Measurements from ENCODE around the gene ASB3. TPM values are rescaled to one million over a fixed set of nuclear protein-coding genes. Genes with fewer than 3 reads are reported as not detected.

Gene ASB3
- total and polyA plus RNA-seq, 2 donors (not counting 3 experiments of a cell fraction or from before 2014, with no cell fraction given) = 20.3 to 20.5 TPM

- Histone ChIP-seq H2AFZ (ENCODE audit: low read depth, low read length) (no peak overlapping the region), H4K20me1 (replicated peaks; ENCODE audit: control insufficient read depth, extremely low read depth, insufficient read depth, low read length) (no peaks in the 10 kb centered on the region), H3K27me3 (ENCODE audit: control insufficient read depth in 2 of 2, insufficient read depth in 2 of 2, low read length in 2 of 2) (no peaks in the 10 kb centered on the region), H3K27ac (ENCODE audit: insufficient read depth, low read depth, low read length) (no peak overlapping the region), H3K4me3 (replicated peaks in 1 of 3; ENCODE audit: insufficient read depth in 1 of 3, low read depth in 1 of 3, low read length in 3 of 3) (no peak overlapping the region), H3K9ac (replicated peaks; ENCODE audit: extremely low read depth, insufficient read depth, low read length) (no peak overlapping the region), H3K9me3 (replicated peaks; ENCODE audit: control insufficient read depth, insufficient read depth, low read length) (no peaks in the 10 kb centered on the region), H3K36me3 (ENCODE audit: control insufficient read depth in 2 of 2, extremely low read depth in 1 of 2, insufficient read depth in 2 of 2, low read length in 2 of 2) (no peaks in the 10 kb centered on the region), H3K4me1 (ENCODE audit: control insufficient read depth, extremely low read depth, insufficient read depth, low read length) (no peaks in the 10 kb centered on the region), H3K9me1 (replicated peaks; ENCODE audit: control insufficient read depth, extremely low read depth, insufficient read depth, low read length) (no peaks in the 10 kb centered on the region), H3K79me2 (ENCODE audit: control insufficient read depth, insufficient read depth, low read length) (no peaks in the 10 kb centered on the region), H3K4me2 (ENCODE audit: insufficient read depth, low read length) (no peak overlapping the region)
- no peak for TF ChIP-seq POLR2A (IDR thresholded peaks at IDR 0.05; ENCODE audit: low read depth, low read length)
- no peak for TF ChIP-seq MAX (IDR thresholded peaks at IDR 0.05; ENCODE audit: insufficient read depth, insufficient read length)
- no peak for TF ChIP-seq POLR2AphosphoS5 (IDR thresholded peaks at IDR 0.05; ENCODE audit: insufficient read depth, low read depth, low read length)
- TF ChIP-seq CTCF (IDR thresholded peaks at IDR 0.05; ENCODE audit: extremely low read depth in 1 of 2, insufficient read depth in 1 of 2, low read depth in 1 of 2, low read length in 2 of 2) = no peak
- TF ChIP-seq FOS (IDR thresholded peaks at IDR 0.05; ENCODE audit: borderline replicate concordance, insufficient read depth, low read length) = no peak
- no peak for TF ChIP-seq JUN (IDR thresholded peaks at IDR 0.05; ENCODE audit: borderline replicate concordance, insufficient read depth, insufficient read length, low read depth)
- POLR2A ChIA-PET = no interaction called here
- intact Hi-C loops (cut with micrococcal nuclease) (no loop called here), dilution Hi-C loops (cut with MboI; ENCODE audit: extremely low pct_ligation_motif_present, low sequenced_read_pairs) (no loop called here)
- DNase-seq (ENCODE audit: low read depth, low spot score) = no peak
- CTCF ChIA-PET = interaction anchor here (1.0 kb wide), 1 partner anchor 15 kb away, joined by 4 read pairs; no protein-coding TSS in a partner anchor
- no TSS peak for BruUV-seq (replicated peaks)
- no peak for FAIRE-seq
Measured at GRCh38 chr2:53727921-53728320, 58.8 kb downstream of the ASB3 start.

- Histone ChIP-seq H3K27ac (ENCODE audit: insufficient read depth, low read depth, low read length) (no peak overlapping the region), H2AFZ (ENCODE audit: low read depth, low read length) (no peak overlapping the region), H3K4me1 (ENCODE audit: control insufficient read depth, extremely low read depth, insufficient read depth, low read length) (no peaks in the 10 kb centered on the region), H3K27me3 (ENCODE audit: control insufficient read depth in 2 of 2, insufficient read depth in 2 of 2, low read length in 2 of 2) (no peaks in the 10 kb centered on the region), H3K36me3 (ENCODE audit: control insufficient read depth in 2 of 2, extremely low read depth in 1 of 2, insufficient read depth in 2 of 2, low read length in 2 of 2) (no peaks in the 10 kb centered on the region), H4K20me1 (replicated peaks; ENCODE audit: control insufficient read depth, extremely low read depth, insufficient read depth, low read length) (no peaks in the 10 kb centered on the region), H3K4me2 (ENCODE audit: insufficient read depth, low read length) (no peak overlapping the region), H3K9ac (replicated peaks; ENCODE audit: extremely low read depth, insufficient read depth, low read length) (no peak overlapping the region), H3K9me3 (replicated peaks; ENCODE audit: control insufficient read depth, insufficient read depth, low read length) (no peaks in the 10 kb centered on the region), H3K4me3 (replicated peaks in 1 of 3; ENCODE audit: insufficient read depth in 1 of 3, low read depth in 1 of 3, low read length in 3 of 3) (no peak overlapping the region), H3K79me2 (ENCODE audit: control insufficient read depth, insufficient read depth, low read length) (no peaks in the 10 kb centered on the region), H3K9me1 (replicated peaks; ENCODE audit: control insufficient read depth, extremely low read depth, insufficient read depth, low read length) (no peaks in the 10 kb centered on the region)
- DNase-seq (ENCODE audit: low read depth, low spot score) (no peak), FAIRE-seq (no peak)
- intact Hi-C loops (cut with micrococcal nuclease) = no loop called here
- no TSS peak for BruUV-seq (replicated peaks)
- dilution Hi-C loops (cut with MboI; ENCODE audit: extremely low pct_ligation_motif_present, low sequenced_read_pairs) = no loop called here
- CTCF ChIA-PET = no interaction called here
- TF ChIP-seq EZH2 (IDR thresholded peaks at IDR 0.05; ENCODE audit: borderline replicate concordance, low read depth, low read length, severe bottlenecking) (no peak), POLR2A (IDR thresholded peaks at IDR 0.05; ENCODE audit: low read depth, low read length) (no peak), JUN (IDR thresholded peaks at IDR 0.05; ENCODE audit: borderline replicate concordance, insufficient read depth, insufficient read length, low read depth) (no peak), CTCF (IDR thresholded peaks at IDR 0.05; ENCODE audit: extremely low read depth in 1 of 2, insufficient read depth in 1 of 2, low read depth in 1 of 2, low read length in 2 of 2) (no peak), MAX (IDR thresholded peaks at IDR 0.05; ENCODE audit: insufficient read depth, insufficient read length) (no peak), FOS (IDR thresholded peaks at IDR 0.05; ENCODE audit: borderline replicate concordance, insufficient read depth, low read length) (no peak), MYC (IDR thresholded peaks at IDR 0.05; ENCODE audit: low read depth, low read length) (no peak), GATA2 (IDR thresholded peaks at IDR 0.05; ENCODE audit: insufficient read depth, insufficient read length, low read depth, low read length) (no peak), POLR2AphosphoS5 (IDR thresholded peaks at IDR 0.05; ENCODE audit: insufficient read depth, low read depth, low read length) (no peak)
- POLR2A ChIA-PET = no interaction called here
Measured at GRCh38 chr2:53725662-53726061, 61.1 kb downstream of the ASB3 start.

Measured in endothelial cell of umbilical vein (primary cell).